ENCODE data around the gene ATXN7L2. TPM values are rescaled to one million over a fixed set of nuclear protein-coding genes. Genes with fewer than 3 reads are reported as not detected.

ATXN7L2 gene
- total RNA-seq, 1 experiment from 2014 or later: 17.3 TPM

DNA sequence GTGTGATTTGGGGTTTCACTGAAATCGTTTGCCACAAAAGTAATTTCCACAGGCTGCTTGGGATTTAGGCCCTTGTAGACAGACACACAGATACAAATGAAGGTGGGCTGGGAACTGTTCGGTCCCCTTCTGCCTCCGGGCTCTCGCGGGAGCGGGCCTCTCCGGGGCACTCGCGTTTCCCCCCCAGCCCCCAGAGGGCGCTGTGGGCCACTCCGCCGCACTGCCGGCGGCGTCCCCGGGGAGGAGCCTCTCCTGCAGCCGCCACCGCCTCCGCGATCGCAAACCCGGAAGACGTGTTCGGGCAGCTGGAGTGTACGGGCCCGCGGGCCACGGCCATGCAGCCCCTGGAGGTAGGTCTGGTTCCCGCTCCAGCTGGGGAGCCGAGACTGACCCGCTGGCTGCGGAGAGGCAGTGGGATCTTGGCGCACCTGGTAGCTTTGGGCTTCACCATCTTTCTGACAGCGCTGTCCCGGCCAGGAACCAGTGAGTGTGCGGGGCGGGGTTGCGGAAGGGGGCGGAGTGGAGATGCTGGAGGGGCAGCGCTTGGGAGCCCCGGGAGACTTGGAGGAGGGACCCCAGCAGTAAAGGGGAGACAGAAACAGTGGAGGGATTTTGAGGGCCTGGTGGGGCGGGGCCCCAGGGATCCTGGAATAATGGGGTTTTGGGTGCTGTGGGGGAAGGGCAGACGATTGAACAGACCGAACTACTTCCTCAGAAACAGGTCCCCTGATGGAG lies 10.3 kb downstream of the ATXN7L2 start, which contains the start of gene CYB561D1:
TSS of gene CYB561D1 (plus strand) at position 290 of the 735 bp plus-strand sequence. CDS start at position 336, 46 bp downstream.
- H2BK12ac ChIP-seq (ENCODE audit: insufficient read length, low read depth, low read length): no peak within 1 kb of the TSS
- H3K79me2 ChIP-seq (ENCODE audit: insufficient read depth, low read length): no peaks in the 10 kb centered on the region
- H3K4ac ChIP-seq (ENCODE audit: low read depth, low read length): no peak within 1 kb of the TSS
- H4K5ac ChIP-seq (ENCODE audit: insufficient read length, low read depth, low read length): no peak within 1 kb of the TSS
- H2AFZ ChIP-seq (ENCODE audit: low read length): no peak within 1 kb of the TSS
- no peak within 1 kb of the TSS for H2BK15ac ChIP-seq (ENCODE audit: low read depth, low read length)
- H3K23me2 ChIP-seq (ENCODE audit: insufficient read length, low read depth, low read length, poor library complexity, severe bottlenecking): no peaks in the 10 kb centered on the region
- no peaks in the 10 kb centered on the region for H4K20me1 ChIP-seq (ENCODE audit: control insufficient read depth, insufficient read depth, insufficient read length)
- peaks cover 2% of the 10 kb centered on the region; the same call in 1 of the 2 replicates for H3K4me1 ChIP-seq (ENCODE audit: insufficient read depth, low read length)
- Mint-ChIP-seq H3K4me3 (peak within 1 kb of the TSS; percentile 91 to 93), H3K27me3 (ENCODE audit: low read depth) (no peaks in the 10 kb centered on the region), H3K9me3 (no peaks in the 10 kb centered on the region), H3K4me1 (peaks cover 14 to 16% of the 10 kb centered on the region in 2 experiments), H3K36me3 (ENCODE audit: insufficient read depth in 1 of 3, low read depth in 3 of 3) (peaks cover 0 to 32% (median 0%) of the 10 kb centered on the region in 3 experiments; a peak in 3 of 7 replicates), H3K27ac (peak within 1 kb of the TSS; percentile 36 to 89 (median 66); a peak in 3 of 7 replicates)
- H3K14ac ChIP-seq (ENCODE audit: insufficient read depth, low read length): no peak within 1 kb of the TSS
- no peak within 1 kb of the TSS for H2AK5ac ChIP-seq (ENCODE audit: insufficient read length, low read length)
- no CpG with 5 or more reads among the region's 44 CpGs for WGBS (ENCODE audit: extremely low coverage, insufficient read length, low lambda C conversion rate)
- H3K18ac ChIP-seq (ENCODE audit: insufficient read length, low read depth, low read length): no peak within 1 kb of the TSS
- peak; percentile 89 for DNase-seq
- no peaks in the 10 kb centered on the region for H3K9me3 ChIP-seq (ENCODE audit: control insufficient read depth, low read depth, low read length)
- no peak within 1 kb of the TSS for H2BK120ac ChIP-seq (ENCODE audit: low read depth, low read length, poor library complexity, severe bottlenecking)
- TF ChIP-seq, protein P1, sequence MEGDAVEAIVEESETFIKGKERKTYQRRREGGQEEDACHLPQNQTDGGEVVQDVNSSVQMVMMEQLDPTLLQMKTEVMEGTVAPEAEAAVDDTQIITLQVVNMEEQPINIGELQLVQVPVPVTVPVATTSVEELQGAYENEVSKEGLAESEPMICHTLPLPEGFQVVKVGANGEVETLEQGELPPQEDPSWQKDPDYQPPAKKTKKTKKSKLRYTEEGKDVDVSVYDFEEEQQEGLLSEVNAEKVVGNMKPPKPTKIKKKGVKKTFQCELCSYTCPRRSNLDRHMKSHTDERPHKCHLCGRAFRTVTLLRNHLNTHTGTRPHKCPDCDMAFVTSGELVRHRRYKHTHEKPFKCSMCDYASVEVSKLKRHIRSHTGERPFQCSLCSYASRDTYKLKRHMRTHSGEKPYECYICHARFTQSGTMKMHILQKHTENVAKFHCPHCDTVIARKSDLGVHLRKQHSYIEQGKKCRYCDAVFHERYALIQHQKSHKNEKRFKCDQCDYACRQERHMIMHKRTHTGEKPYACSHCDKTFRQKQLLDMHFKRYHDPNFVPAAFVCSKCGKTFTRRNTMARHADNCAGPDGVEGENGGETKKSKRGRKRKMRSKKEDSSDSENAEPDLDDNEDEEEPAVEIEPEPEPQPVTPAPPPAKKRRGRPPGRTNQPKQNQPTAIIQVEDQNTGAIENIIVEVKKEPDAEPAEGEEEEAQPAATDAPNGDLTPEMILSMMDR (conservative IDR thresholded peaks at IDR 0.05): peak; percentile 98
- no peak within 1 kb of the TSS for H2BK20ac ChIP-seq (ENCODE audit: low read depth, low read length, poor library complexity, severe bottlenecking)
- no peak within 1 kb of the TSS for H4K91ac ChIP-seq (ENCODE audit: insufficient read length, low read depth, low read length)
- no peak within 1 kb of the TSS for H3K27ac ChIP-seq (ENCODE audit: insufficient read length, low read depth, low read length)
- no peaks in the 10 kb centered on the region for H3K79me1 ChIP-seq (ENCODE audit: insufficient read depth, low read depth, low read length, poor library complexity, severe bottlenecking)
- peak within 1 kb of the TSS; percentile 15 for H3K4me2 ChIP-seq (ENCODE audit: insufficient read depth, insufficient read length, low read length)
- no peaks in the 10 kb centered on the region for H3K27me3 ChIP-seq (ENCODE audit: insufficient read depth, low read length)
- H4K8ac ChIP-seq (replicated peaks; ENCODE audit: insufficient read length, low read depth, low read length): no peak within 1 kb of the TSS
- no peak within 1 kb of the TSS for H3T11ph ChIP-seq (ENCODE audit: low read length)
- no peak within 1 kb of the TSS for H3K23ac ChIP-seq (ENCODE audit: insufficient read length, low read depth, low read length)
- peak within 1 kb of the TSS; percentile 40 for H3K9ac ChIP-seq (ENCODE audit: extremely low read depth, insufficient read length, low read length)
- no peak within 1 kb of the TSS for H3K56ac ChIP-seq (ENCODE audit: insufficient read length, low read depth, low read length)
- no peak within 1 kb of the TSS for H2BK5ac ChIP-seq (ENCODE audit: insufficient read length, low read length)

Measured in H9 (cell line).